22Rv1 (cell line): ENCODE data around the gene TAF5L.
"Not testable (repeated sequence)": the region's sequence is repeated elsewhere in the genome, so short reads cannot be mapped to it uniquely, and the experiment has no call there.

Source experiments
- CTCF ChIP-seq: fragments of 450-650 bp; IDR thresholded peaks from 2 replicates; pipeline ENCODE4 v1.5.1; 2017; ENCODE audit warnings: mild to moderate bottlenecking
- ZFX ChIP-seq: fragments of 450-650 bp; IDR thresholded peaks from 2 replicates; pipeline ENCODE4 v1.6.1; 2017; ENCODE audit warnings: antibody characterized with exemption, borderline replicate concordance

- TF ChIP-seq CTCF, ZFX: not testable (repeated sequence)
Observed at GRCh38 chr1:229559336-229559801, 66.6 kb downstream of the TAF5L start.
